HUES6 (cell line): Measurements from ENCODE around the gene NPFFR1.

Source experiments
- H3K27ac ChIP-seq: 2 replicates; pipeline ENCODE4 v1.7.0; 2013; ENCODE audit warnings: low read depth, mild to moderate bottlenecking, low read length, inconsistent platforms
- H3K27me3 ChIP-seq: 2 replicates; pipeline ENCODE4 v1.6.1; 2013; ENCODE audit warnings: low read length; ENCODE audit not compliant: control insufficient read depth, insufficient read depth
- H3K36me3 ChIP-seq: 2 replicates; pipeline ENCODE4 v1.6.1; 2013; ENCODE audit warnings: low read length; ENCODE audit not compliant: control insufficient read depth, insufficient read depth
- H3K4me1 ChIP-seq: 2 replicates; pipeline ENCODE4 v1.6.1; 2013; ENCODE audit warnings: low read length; ENCODE audit not compliant: control insufficient read depth, insufficient read depth
- H3K4me3 ChIP-seq: 2 replicates; pipeline ENCODE4 v1.5.1; 2013; ENCODE audit warnings: low read depth, low read length
- H3K9ac ChIP-seq: one replicate; pipeline ENCODE4 v1.6.1; 2013; ENCODE audit warnings: mild to moderate bottlenecking, low read length
- H3K9me3 ChIP-seq: 2 replicates; pipeline ENCODE4 v1.6.1; 2013; ENCODE audit warnings: low read depth, low read length; ENCODE audit not compliant: control insufficient read depth, insufficient read depth

Gene NPFFR1

DNA sequence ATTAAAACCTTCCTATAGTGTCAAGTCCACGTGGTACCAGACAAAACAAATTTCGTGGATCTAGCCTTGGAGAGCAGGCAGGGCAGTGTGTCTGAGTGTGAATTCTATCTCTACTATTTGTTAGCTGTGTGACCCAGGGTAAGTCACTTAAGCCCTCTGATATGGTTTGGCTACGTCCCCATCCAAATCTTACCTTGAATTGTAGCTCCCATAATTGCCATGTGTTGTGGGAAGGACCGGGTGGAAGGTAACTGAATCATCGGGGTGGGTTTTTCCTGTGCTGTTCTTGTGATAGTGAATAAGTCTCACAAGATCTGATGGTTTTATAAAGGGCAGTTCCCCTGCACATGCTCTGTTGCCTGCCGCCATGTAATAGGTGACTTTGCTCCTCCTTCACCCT lies 2.8 kb upstream of the NPFFR1 start:
- Histone ChIP-seq H3K9ac (no peak overlapping the region), H3K27me3 (peaks cover 56% of the 10 kb centered on the region), H3K36me3 (no peaks in the 10 kb centered on the region)

DNA sequence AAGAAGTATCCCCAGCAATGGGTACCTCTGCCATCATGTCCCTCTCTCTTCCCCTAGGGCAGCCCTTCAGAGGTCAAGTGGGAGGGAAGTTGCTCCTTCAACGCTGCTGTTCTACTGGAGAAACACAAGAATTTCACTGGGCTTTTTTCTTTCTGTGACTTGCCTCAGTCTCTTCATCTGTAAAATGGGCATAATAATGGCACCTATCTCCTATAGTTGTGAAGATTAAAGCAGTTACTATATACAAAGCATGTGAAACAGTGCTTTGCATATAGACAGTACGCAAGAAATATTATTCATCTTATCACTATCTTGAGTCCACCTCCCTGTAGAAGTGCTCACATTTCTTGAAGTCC lies 1.6 kb upstream of the NPFFR1 start:
- Histone ChIP-seq H3K4me3 (no peak overlapping the region), H3K9me3 (no peaks in the 10 kb centered on the region), H3K36me3 (no peaks in the 10 kb centered on the region), H3K9ac (no peak overlapping the region), H3K4me1 (no peaks in the 10 kb centered on the region), H3K27ac (no peak overlapping the region), H3K27me3 (peaks cover 67% of the 10 kb centered on the region)

More for the DNA sequence above, 2.8 kb upstream of the NPFFR1 start:
- Histone ChIP-seq H3K27ac (no peak overlapping the region), H3K4me1 (no peaks in the 10 kb centered on the region), H3K4me3 (no peak overlapping the region), H3K9me3 (no peaks in the 10 kb centered on the region)

DNA sequence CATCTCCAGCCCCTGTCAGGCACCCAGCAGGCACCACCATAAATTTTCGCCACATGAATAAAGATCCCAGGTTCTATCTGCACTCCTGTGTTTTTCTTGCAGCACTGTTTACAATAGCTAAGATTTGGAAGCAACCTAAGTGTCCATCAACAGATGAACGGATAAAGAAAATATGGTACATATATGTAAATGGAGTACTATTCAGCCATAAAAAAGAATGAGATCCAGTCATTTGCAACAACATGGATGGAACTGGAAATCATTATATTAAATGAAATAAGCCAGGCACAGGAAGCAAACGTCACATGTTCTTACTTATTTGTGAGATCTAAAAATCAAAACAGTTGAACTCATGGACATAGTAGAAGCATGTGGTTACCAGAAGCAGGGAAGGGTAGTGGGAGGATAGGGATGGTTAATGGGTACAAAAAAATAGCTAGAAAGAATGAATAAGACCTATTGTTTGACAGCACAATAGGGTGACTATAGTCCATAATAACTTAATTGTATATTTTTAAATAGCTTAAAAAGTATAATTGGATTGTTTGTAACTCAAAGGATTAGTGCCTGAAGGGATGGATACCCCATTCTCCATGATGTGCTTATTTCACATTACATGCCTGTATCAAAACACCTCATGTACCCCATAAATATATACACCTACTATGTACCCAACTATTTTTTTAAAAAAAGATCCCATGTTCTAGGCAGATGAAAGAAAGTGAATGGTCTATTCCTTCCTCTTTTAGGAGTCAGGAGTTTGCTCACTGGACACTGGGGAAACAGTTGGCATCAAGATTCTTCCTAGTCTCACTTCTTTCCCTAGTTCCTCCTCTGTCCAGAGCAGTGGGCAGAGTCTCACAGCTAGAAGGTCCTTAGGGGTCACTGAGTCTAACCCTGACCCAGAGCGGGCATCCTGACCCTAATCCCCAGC lies 1.0 kb upstream of the NPFFR1 start:
- Histone ChIP-seq H3K4me3 (no peak overlapping the region), H3K4me1 (no peaks in the 10 kb centered on the region), H3K9me3 (no peaks in the 10 kb centered on the region), H3K27me3 (peaks cover 73% of the 10 kb centered on the region), H3K9ac (no peak overlapping the region), H3K36me3 (no peaks in the 10 kb centered on the region), H3K27ac (no peak overlapping the region)

DNA sequence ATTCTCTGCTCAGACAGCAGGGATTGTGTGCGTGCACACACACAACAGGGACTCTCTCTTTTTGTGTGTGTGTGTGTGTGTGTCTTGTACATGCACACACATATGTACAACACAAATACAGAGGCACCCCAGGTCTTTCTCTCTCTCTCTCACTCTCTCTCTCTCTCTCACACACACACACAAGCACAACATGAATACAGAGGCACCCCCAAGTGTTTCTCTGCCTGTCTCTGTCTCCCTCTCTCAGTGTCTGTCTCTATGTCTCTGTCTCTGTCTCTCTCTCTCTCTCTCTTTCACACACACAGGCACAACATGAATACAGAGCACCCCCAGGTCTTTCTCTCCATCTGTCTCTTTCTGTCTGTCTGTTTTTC lies 746 bp downstream of the NPFFR1 start:
- Histone ChIP-seq H3K4me3 (peak overlapping the region; percentile 50; the same call in 1 of the 2 replicates), H3K27me3 (peaks cover 65% of the 10 kb centered on the region), H3K36me3 (no peaks in the 10 kb centered on the region), H3K9me3 (no peaks in the 10 kb centered on the region), H3K9ac (no peak overlapping the region), H3K4me1 (no peaks in the 10 kb centered on the region), H3K27ac (no peak overlapping the region)

DNA sequence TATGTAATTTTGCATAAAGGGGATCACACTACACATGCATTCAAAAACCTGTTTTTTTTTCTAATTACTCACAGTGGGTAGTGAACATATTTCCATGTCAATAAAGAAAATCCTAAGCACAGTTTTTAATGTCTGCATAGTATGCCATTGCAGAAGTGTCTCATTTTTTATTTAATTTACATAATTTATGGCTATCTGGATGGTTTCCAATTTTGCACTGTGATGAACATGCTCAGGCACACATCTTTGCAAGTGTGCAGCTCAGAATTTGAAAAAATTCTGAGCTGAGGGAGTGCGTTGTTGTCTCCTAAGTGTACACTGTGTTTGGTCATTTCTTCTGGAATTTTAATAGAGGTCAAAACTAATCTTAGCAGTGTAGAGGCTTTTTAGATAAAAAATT lies 2.2 kb downstream of the NPFFR1 start:
- peaks cover 63% of the 10 kb centered on the region for H3K27me3 ChIP-seq
- no peak overlapping the region for H3K9ac ChIP-seq
- no peaks in the 10 kb centered on the region for H3K9me3 ChIP-seq
- no peak overlapping the region for H3K4me3 ChIP-seq
- no peaks in the 10 kb centered on the region for H3K36me3 ChIP-seq
- no peaks in the 10 kb centered on the region for H3K4me1 ChIP-seq
- no peak overlapping the region for H3K27ac ChIP-seq

DNA sequence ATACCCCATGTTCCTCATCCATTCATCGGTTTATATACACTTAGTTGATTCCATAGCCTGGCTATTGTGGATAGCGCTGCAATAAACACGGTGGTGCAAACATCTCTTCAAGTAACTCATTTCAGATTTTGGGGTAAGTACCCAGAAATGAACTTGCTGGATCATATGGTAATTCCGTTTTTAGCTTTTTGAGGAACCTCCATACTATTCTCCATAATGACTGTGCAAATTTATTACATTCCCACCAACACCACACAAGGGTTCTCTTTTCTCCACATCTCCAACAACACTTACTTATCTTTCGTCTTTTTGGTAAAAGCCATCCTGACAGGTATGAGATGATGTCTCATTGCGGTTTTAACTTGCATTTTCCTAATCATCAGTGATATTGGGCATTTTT lies 3.7 kb downstream of the NPFFR1 start:
- Histone ChIP-seq H3K27ac (no peak overlapping the region), H3K9me3 (0 out of 2 replicates have a peak, but pooled peaks cover 3% of the 10 kb centered on the region), H3K9ac (no peak overlapping the region), H3K4me1 (no peaks in the 10 kb centered on the region), H3K27me3 (peaks cover 52% of the 10 kb centered on the region), H3K4me3 (no peak overlapping the region), H3K36me3 (no peaks in the 10 kb centered on the region)

DNA sequence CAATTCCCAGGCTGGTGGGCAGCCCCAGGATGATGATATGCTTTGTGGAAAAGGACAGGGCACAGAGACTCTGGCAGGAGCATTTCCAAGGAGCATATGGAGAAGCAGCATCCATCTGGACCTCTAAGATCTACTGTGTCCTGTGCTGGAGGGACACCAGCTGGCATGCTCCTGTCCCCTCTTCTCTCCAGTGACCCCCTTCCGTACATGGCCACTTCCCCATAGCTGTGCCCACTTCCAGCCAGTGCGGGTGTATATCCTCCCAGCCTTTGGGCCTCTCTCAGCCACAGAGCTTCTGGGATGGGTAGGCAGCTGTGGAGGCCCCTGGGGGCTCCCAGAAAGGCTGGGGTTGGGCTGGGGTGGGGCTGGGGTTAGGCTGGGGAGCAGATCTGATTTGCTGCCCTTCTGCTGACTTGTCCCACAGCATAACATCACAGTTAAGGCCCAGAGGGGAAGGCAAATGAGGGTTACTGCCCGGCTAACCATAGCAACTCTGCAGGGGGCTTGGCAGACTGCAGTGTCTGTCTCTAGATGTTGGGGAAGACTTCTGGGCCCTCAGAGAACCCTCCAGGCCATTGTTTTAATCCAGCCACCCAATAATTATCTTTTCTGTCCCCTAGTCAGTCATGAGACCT lies 6.3 kb downstream of the NPFFR1 start:
- H3K9me3 ChIP-seq, result 0 out of 2 replicates have a peak, but pooled peaks cover 3% of the 10 kb centered on the region
- no peaks in the 10 kb centered on the region for H3K36me3 ChIP-seq
- no peak overlapping the region for H3K9ac ChIP-seq
- no peak overlapping the region for H3K27ac ChIP-seq
- H3K4me1 ChIP-seq, result no peaks in the 10 kb centered on the region
- peaks cover 26% of the 10 kb centered on the region for H3K27me3 ChIP-seq
- H3K4me3 ChIP-seq, result no peak overlapping the region

DNA sequence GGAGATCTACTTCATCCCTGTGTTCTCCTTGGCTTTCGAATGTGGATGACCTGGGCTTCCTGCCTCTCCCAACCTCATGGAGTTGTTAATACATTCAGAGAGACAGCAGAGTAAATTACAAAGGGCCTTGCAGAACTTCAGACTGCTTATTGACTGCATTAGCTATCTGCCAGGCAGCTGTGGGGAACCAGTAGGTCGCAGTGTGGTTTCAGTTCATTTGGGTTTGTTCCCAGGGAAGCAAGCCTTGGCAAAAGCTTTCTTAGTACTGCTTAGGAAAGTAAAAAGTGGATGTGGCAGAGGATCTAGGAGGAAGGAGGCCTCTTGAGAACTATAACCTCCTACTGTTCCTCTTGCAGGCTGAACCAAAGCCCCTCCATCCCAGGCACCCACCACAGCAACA lies 9.2 kb downstream of the NPFFR1 start:
- H3K36me3 ChIP-seq, result no peaks in the 10 kb centered on the region
- no peak overlapping the region for H3K4me3 ChIP-seq
- H3K9ac ChIP-seq, result no peak overlapping the region
- no peak overlapping the region for H3K27ac ChIP-seq
- H3K27me3 ChIP-seq, result no peaks in the 10 kb centered on the region; the same call in 1 of the 2 replicates
- no peaks in the 10 kb centered on the region for H3K4me1 ChIP-seq
- H3K9me3 ChIP-seq, result 0 out of 2 replicates have a peak, but pooled peaks cover 3% of the 10 kb centered on the region

DNA sequence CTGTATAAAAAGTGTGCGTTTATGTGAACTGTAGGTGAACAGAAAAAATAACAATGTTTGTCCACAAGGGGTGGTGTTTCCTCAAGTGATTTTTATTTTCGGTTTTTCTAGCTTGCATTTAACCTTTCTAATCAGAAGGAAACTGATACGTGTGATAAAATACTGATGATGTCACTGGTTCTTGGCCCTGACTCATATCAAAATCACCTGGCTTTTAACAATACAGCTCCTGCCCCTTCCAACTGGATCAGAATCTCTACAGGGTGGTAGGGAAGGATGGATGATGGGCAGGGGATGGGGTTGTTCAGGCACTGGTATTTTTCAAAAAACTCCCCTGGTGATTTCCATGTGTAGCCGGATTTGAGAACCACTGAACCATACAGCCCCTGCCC lies 10.9 kb downstream of the NPFFR1 start:
- no peaks in the 10 kb centered on the region; the same call in 1 of the 2 replicates for H3K27me3 ChIP-seq
- no peak overlapping the region for H3K27ac ChIP-seq
- no peak overlapping the region for H3K4me3 ChIP-seq
- no peaks in the 10 kb centered on the region for H3K4me1 ChIP-seq
- 0 out of 2 replicates have a peak, but pooled peaks cover 3% of the 10 kb centered on the region for H3K9me3 ChIP-seq
- H3K36me3 ChIP-seq, result no peaks in the 10 kb centered on the region
- H3K9ac ChIP-seq, result no peak overlapping the region

DNA sequence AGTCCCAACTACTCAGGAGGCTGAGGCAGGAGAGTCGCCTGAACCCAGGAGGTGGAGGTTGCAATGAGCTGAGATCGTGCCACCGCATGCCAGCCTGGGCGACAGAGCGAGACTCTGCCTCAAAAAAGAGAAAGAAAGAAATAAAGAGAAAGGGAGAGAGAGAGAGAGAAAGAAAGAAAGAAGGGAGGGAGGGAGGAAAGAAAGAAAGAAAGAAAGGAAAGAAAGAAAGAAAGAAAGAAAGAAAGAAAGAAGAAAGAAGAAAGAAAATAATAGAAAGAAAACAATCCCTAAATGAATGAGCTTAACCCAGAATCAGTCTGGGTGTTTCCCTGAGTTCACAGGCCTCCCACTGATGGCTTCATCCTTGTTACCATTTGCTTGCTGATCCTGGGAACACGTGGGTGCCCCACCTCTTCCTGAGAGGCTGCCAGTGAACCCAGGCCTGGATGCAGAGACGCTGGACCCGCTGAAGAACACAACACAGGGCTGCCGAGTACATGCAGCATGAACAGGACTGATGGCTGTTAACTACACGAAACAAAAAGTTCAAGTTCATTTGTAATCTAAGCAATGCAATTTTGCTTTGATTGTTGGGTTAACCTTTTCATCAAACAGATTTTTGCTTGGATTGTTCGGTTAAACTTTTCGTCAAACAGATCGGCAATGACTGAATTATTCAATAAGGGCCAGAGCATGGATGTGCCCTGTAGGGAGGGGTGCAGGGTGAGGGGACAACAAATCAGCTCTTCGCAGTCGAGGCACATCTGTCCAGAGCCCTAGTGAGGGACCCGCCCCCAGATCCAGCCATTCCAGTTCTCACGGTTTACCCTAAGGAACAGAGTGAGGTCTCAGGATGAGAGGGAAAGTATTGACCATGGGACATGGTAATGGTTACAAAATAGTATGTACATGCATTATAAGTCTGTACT lies 11.5 kb downstream of the NPFFR1 start:
- no peaks in the 10 kb centered on the region; the same call in 1 of the 2 replicates for H3K27me3 ChIP-seq
- no peak overlapping the region for H3K9ac ChIP-seq
- H3K9me3 ChIP-seq, result 0 out of 2 replicates have a peak, but pooled peaks cover 3% of the 10 kb centered on the region
- H3K36me3 ChIP-seq, result no peaks in the 10 kb centered on the region
- no peak overlapping the region for H3K4me3 ChIP-seq
- H3K4me1 ChIP-seq, result no peaks in the 10 kb centered on the region
- no peak overlapping the region for H3K27ac ChIP-seq
